WTC11 (cell line): ENCODE data around the gene ZSWIM9. TPM values are rescaled to one million over a fixed set of nuclear protein-coding genes. Genes with fewer than 3 reads are reported as not detected.

Experiments
- ATAC-seq: fragments of 200-7000 bp; cut with Tn5 transposase; 2 replicates; pipeline ENCODE4 v1.10.0; 2021; ENCODE audit warnings: mild to moderate bottlenecking, moderate library complexity
- CTCF ChIA-PET: fragments of 300-600 bp; sonication (Branson Sonifier 250); formaldehyde crosslinking; loops from one replicate; lab custom pipeline; 2021; ENCODE audit warnings: antibody characterized with exemption; lab: Charles Lee
- POLR2A ChIA-PET: fragments of 350-600 bp; sonication (Branson Sonifier 250); formaldehyde crosslinking; loops from one replicate; lab custom pipeline; 2021; ENCODE audit warnings: antibody characterized with exemption; lab: Charles Lee
- DNase-seq: peaks from one replicate; pipeline ENCODE4 v3.0.0; 2021; ENCODE audit warnings: low spot score
- H3K27ac Mint-ChIP-seq: 2 replicates; pipeline ENCODE4 v1.8.0; 2021; ENCODE audit warnings: mixed read lengths
- H3K27me3 Mint-ChIP-seq: 2 replicates; pipeline ENCODE4 v1.8.0; 2021; ENCODE audit warnings: low read depth, mild to moderate bottlenecking, moderate library complexity, mixed read lengths
- H3K36me3 Mint-ChIP-seq: 2 replicates; pipeline ENCODE4 v1.8.0; 2021; ENCODE audit warnings: mixed read lengths
- H3K4me1 Mint-ChIP-seq: 2 replicates; pipeline ENCODE4 v1.8.0; 2022; ENCODE audit warnings: mixed read lengths
- H3K4me3 Mint-ChIP-seq: 2 replicates; pipeline ENCODE4 v1.8.0; 2021; ENCODE audit warnings: mild to moderate bottlenecking, moderate library complexity, mixed read lengths
- H3K9me3 Mint-ChIP-seq: 2 replicates; pipeline ENCODE4 v1.8.0; 2021; ENCODE audit warnings: mixed read lengths
- ATF2 ChIP-seq: sonication (generic); formaldehyde crosslinking; IDR thresholded peaks from 2 replicates; pipeline ENCODE4 v1.8.1; 2022; ENCODE audit warnings: low read depth, missing genetic modification reagents, borderline replicate concordance
- ATF6 ChIP-seq: sonication (generic); formaldehyde crosslinking; IDR thresholded peaks from 2 replicates; pipeline ENCODE4 v1.8.1; 2023; ENCODE audit warnings: mild to moderate bottlenecking, missing genetic modification reagents
- CTCF ChIP-seq: fragments of 200-600 bp; IDR thresholded peaks from 2 replicates; pipeline ENCODE4 v1.8.0; 2022; ENCODE audit warnings: antibody characterized with exemption
- E2F1 ChIP-seq: sonication (generic); formaldehyde crosslinking; IDR thresholded peaks from 2 replicates; pipeline ENCODE4 v1.8.0; 2022; ENCODE audit warnings: mild to moderate bottlenecking, missing genetic modification reagents
- ELF4 ChIP-seq: sonication (generic); formaldehyde crosslinking; IDR thresholded peaks from 2 replicates; pipeline ENCODE4 v1.8.1; 2022; ENCODE audit warnings: low read depth, mild to moderate bottlenecking, moderate library complexity, missing genetic modification reagents
- GTF2I ChIP-seq: fragments of 250-450 bp; sonication (Bioruptor Pico); conservative IDR thresholded peaks from 2 replicates; pipeline ENCODE4 v1.4.0; 2021; ENCODE audit warnings: mild to moderate bottlenecking
- MXD4 ChIP-seq: fragments of 250-450 bp; sonication (Bioruptor Pico); IDR thresholded peaks from 2 replicates; pipeline ENCODE4 v1.8.0; 2021; ENCODE audit warnings: mild to moderate bottlenecking, moderate library complexity, borderline replicate concordance
- PREB ChIP-seq: sonication (generic); formaldehyde crosslinking; IDR thresholded peaks from 2 replicates; pipeline ENCODE4 v1.8.1; 2022; ENCODE audit warnings: mild to moderate bottlenecking, missing genetic modification reagents, moderate library complexity, borderline replicate concordance
- TEAD4 ChIP-seq: sonication (generic); formaldehyde crosslinking; IDR thresholded peaks from 2 replicates; pipeline ENCODE4 v1.8.0; 2022; ENCODE audit warnings: mild to moderate bottlenecking, missing genetic modification reagents
- USF2 ChIP-seq: sonication (generic); formaldehyde crosslinking; IDR thresholded peaks from 2 replicates; pipeline ENCODE4 v1.8.1; 2023; ENCODE audit warnings: mild to moderate bottlenecking, missing genetic modification reagents, moderate library complexity
- ZNF121 ChIP-seq: sonication (generic); formaldehyde crosslinking; IDR thresholded peaks from 2 replicates; pipeline ENCODE4 v1.8.0; 2023; ENCODE audit warnings: missing genetic modification reagents
- ZNF317 ChIP-seq: sonication (generic); formaldehyde crosslinking; IDR thresholded peaks from 2 replicates; pipeline ENCODE4 v1.8.1; 2023; ENCODE audit warnings: low read depth, mild to moderate bottlenecking, moderate library complexity, missing genetic modification reagents, borderline replicate concordance
- ZNF416 ChIP-seq: fragments of 250-450 bp; sonication (Bioruptor Pico); IDR thresholded peaks from 2 replicates; pipeline ENCODE4 v1.9.0; 2021; ENCODE audit warnings: mild to moderate bottlenecking, inconsistent platforms
- ZNF512 ChIP-seq: sonication (generic); formaldehyde crosslinking; IDR thresholded peaks from 2 replicates; pipeline ENCODE4 v1.8.1; 2022; ENCODE audit warnings: missing genetic modification reagents, borderline replicate concordance
- total RNA-seq: library from RNA; stranded (reverse); gene quantifications from 3 replicates; pipeline ENCODE4 v1.2.3, GENCODE V29; 2021

ZSWIM9 gene
- total RNA-seq, 1 experiment from 2014 or later: 12.8 TPM

- TF ChIP-seq ATF6 (CRISPR knock-in tag): no peak
- TF ChIP-seq ATF2: no peak
- no peak for TF ChIP-seq ZNF416
- no peak for TF ChIP-seq E2F1
- no peak for TF ChIP-seq TEAD4 (CRISPR knock-in tag)
- TF ChIP-seq ZNF317: no peak
- TF ChIP-seq ZNF512: no peak
- TF ChIP-seq CTCF: no peak
- no peak for TF ChIP-seq ELF4 (CRISPR knock-in tag)
- no peak for TF ChIP-seq GTF2I (CRISPR knock-in tag)
- no peak for TF ChIP-seq MXD4
- DNase-seq (no peak), ATAC-seq (no peak)
- no peaks in the 10 kb centered on the region for H3K9me3 Mint-ChIP-seq
- ChIA-PET CTCF (interaction anchor here (0.6 kb wide), 1 partner anchor 20 kb away, joined by 4 read pairs; no protein-coding TSS in a partner anchor), POLR2A (no interaction called here)
- no peaks in the 10 kb centered on the region for H3K27me3 Mint-ChIP-seq
- peaks cover 32% of the 10 kb centered on the region for H3K36me3 Mint-ChIP-seq
- no peak overlapping the region for H3K27ac Mint-ChIP-seq
- H3K4me3 Mint-ChIP-seq: no peak overlapping the region
- H3K4me1 Mint-ChIP-seq: no peaks in the 10 kb centered on the region
These were observed 21.1 kb upstream of the ZSWIM9 start for GRCh38 chr19:48149430-48149829.

GRCh38 chr19:48152551-48152950, 17.9 kb upstream of the ZSWIM9 start:
- Mint-ChIP-seq H3K4me1 (no peaks in the 10 kb centered on the region), H3K27me3 (no peaks in the 10 kb centered on the region), H3K36me3 (peaks cover 23% of the 10 kb centered on the region), H3K9me3 (no peaks in the 10 kb centered on the region), H3K27ac (peak overlapping the region; percentile 57; the same call in 1 of the 2 replicates), H3K4me3 (no peak overlapping the region)
- CTCF ChIA-PET: interaction anchor here (0.6 to 2.4 kb wide), 18 partner anchors 11 to 526 kb away, joined by 3 to 11 read pairs (median 4); partner anchors contain the start of genes LIG1, PLA2G4C and ZSWIM9
- no peak for TF ChIP-seq USF2 (CRISPR knock-in tag)
- no peak for TF ChIP-seq ZNF121 (CRISPR knock-in tag)
- peak; percentile 79 for TF ChIP-seq CTCF
- no peak for TF ChIP-seq PREB
- POLR2A ChIA-PET: no interaction called here
- DNase-seq (peak; percentile 72), ATAC-seq (peak; percentile 59)
